GM19372 (cell line): ENCODE measurements around the gene ATRNL1.
A peak's percentile ranks its signal among the peaks of the same experiment; 100 is the strongest.
"Not testable (repeated sequence)": the region's sequence is repeated elsewhere in the genome, so short reads cannot be mapped to it uniquely, and the experiment has no call there.

Experiments
- ATAC-seq: cut with Tn5 transposase; IDR thresholded peaks from one replicate; pipeline ENCODE4 v1.9.1; 2021; ENCODE audit warnings: mild to moderate bottlenecking, low read depth, moderate library complexity; ENCODE audit not compliant: unreplicated experiment

The ATRNL1 gene

GRCh38 chr10:115209133-115209532 lies 116.0 kb downstream of the ATRNL1 start:
- peak; percentile 59 for ATAC-seq

- no peak for ATAC-seq
These were observed 121.7 kb downstream of the ATRNL1 start for GRCh38 chr10:115214829-115215228.

GRCh38 chr10:115219203-115219602 lies 126.0 kb downstream of the ATRNL1 start:
- ATAC-seq, result no peak

- no peak for ATAC-seq
These were observed 128.9 kb downstream of the ATRNL1 start for GRCh38 chr10:115222039-115222438.

- no peak for ATAC-seq
These were observed 146.6 kb downstream of the ATRNL1 start for GRCh38 chr10:115239761-115240160.

GRCh38 chr10:115250784-115251183 lies 157.6 kb downstream of the ATRNL1 start:
- no peak for ATAC-seq

GRCh38 chr10:115253765-115254164 lies 160.6 kb downstream of the ATRNL1 start:
- ATAC-seq, result not testable (repeated sequence)

GRCh38 chr10:115272482-115272881 lies 179.3 kb downstream of the ATRNL1 start:
- ATAC-seq, result no peak

GRCh38 chr10:115278294-115278693 lies 185.1 kb downstream of the ATRNL1 start:
- ATAC-seq, result no peak

GRCh38 chr10:115295213-115295805 lies 202.1 kb downstream of the ATRNL1 start:
- ATAC-seq, result no peak

GRCh38 chr10:115300080-115300479 lies 206.9 kb downstream of the ATRNL1 start:
- ATAC-seq, result no peak

- not testable (repeated sequence) for ATAC-seq
These were observed 226.5 kb downstream of the ATRNL1 start for GRCh38 chr10:115319669-115320068.

GRCh38 chr10:115321360-115321759 lies 228.2 kb downstream of the ATRNL1 start:
- no peak for ATAC-seq

- ATAC-seq, result no peak
These were observed 235.2 kb downstream of the ATRNL1 start for GRCh38 chr10:115328331-115328730.

- ATAC-seq, result no peak
These were observed 242.2 kb downstream of the ATRNL1 start for GRCh38 chr10:115335366-115335765.

GRCh38 chr10:115355162-115355760 lies 262.1 kb downstream of the ATRNL1 start:
- peak; percentile 84 for ATAC-seq

- not testable (repeated sequence) for ATAC-seq
These were observed 274.8 kb downstream of the ATRNL1 start for GRCh38 chr10:115367920-115368319.

GRCh38 chr10:115379064-115379463 lies 285.9 kb downstream of the ATRNL1 start:
- no peak for ATAC-seq

- ATAC-seq, result no peak
These were observed 291.5 kb downstream of the ATRNL1 start for GRCh38 chr10:115384665-115385064.

GRCh38 chr10:115390607-115391006 lies 297.4 kb downstream of the ATRNL1 start:
- no peak for ATAC-seq

- ATAC-seq, result no peak
These were observed 304.9 kb downstream of the ATRNL1 start for GRCh38 chr10:115398026-115398425.

- no peak for ATAC-seq
These were observed 309.5 kb downstream of the ATRNL1 start for GRCh38 chr10:115402699-115403098.
